HEK293 (cell line): ENCODE measurements around the gene EIF2A.

Experiments
- CTCF ChIA-PET: fragments of 350-600 bp; formaldehyde crosslinking; extraction: SDS; loops from one replicate; lab custom pipeline; 2021; ENCODE audit warnings: antibody characterized with exemption; lab: Yijun Ruan, JAX
- POLR2A ChIA-PET: fragments of 300-600 bp; formaldehyde crosslinking; extraction: SDS; loops from one replicate; lab custom pipeline; 2020; ENCODE audit warnings: antibody characterized with exemption, inconsistent platforms; lab: Yijun Ruan, JAX
- H3K27ac ChIP-seq: fragments of 200-500 bp; sonication (Bioruptor generic); 2 replicates; pipeline ENCODE4 v1.5.1; 2014; ENCODE audit warnings: low read depth, low read length, control low read depth, inconsistent platforms; ENCODE audit errors: extremely low read depth
- H3K36me3 ChIP-seq, 2 experiments: fragments of 200-500 bp in 1 of 2; sonication (Bioruptor generic) in 1 of 2; 1 replicate in 1 of 2; 2 replicates in 1 of 2; pipeline ENCODE4 v1.5.1; 2014 to 2017; ENCODE audit warnings: inconsistent platforms in 2 of 2, low read length in 2 of 2; ENCODE audit not compliant: control insufficient read depth in 2 of 2, insufficient read depth in 1 of 2
- H3K4me1 ChIP-seq: fragments of 200-500 bp; sonication (Bioruptor generic); 2 replicates; pipeline ENCODE4 v1.5.1; 2014; ENCODE audit warnings: mild to moderate bottlenecking, low read length, inconsistent platforms; ENCODE audit not compliant: control insufficient read depth, insufficient read depth
- H3K4me3 ChIP-seq: 2 replicates; pipeline ENCODE4 v1.5.1; 2011; ENCODE audit warnings: low read depth, mild to moderate bottlenecking, control low read depth, low read length, moderate library complexity
- H3K9me3 ChIP-seq: fragments of 200-500 bp; sonication (Bioruptor generic); 2 replicates; pipeline ENCODE4 v1.5.1; 2014; ENCODE audit warnings: low read depth, low read length, inconsistent platforms; ENCODE audit not compliant: control insufficient read depth, insufficient read depth
- BCL11B ChIP-seq: fragments of 450-650 bp; formaldehyde crosslinking; IDR thresholded peaks from 2 replicates; pipeline ENCODE4 v1.5.1; 2016; ENCODE audit warnings: low read depth, missing biosample characterization, missing genetic modification characterization
- FEZF1 ChIP-seq: fragments of 450-650 bp; formaldehyde crosslinking; IDR thresholded peaks from 2 replicates; pipeline ENCODE4 v1.5.1; 2016; ENCODE audit warnings: missing biosample characterization, missing genetic modification characterization
- PBX3 ChIP-seq: sonication (generic); formaldehyde crosslinking; IDR thresholded peaks from 2 replicates; pipeline ENCODE4 v1.8.1; 2022; ENCODE audit warnings: mild to moderate bottlenecking, moderate library complexity, missing genetic modification reagents
- PRDM2 ChIP-seq: fragments of 450-650 bp; formaldehyde crosslinking; IDR thresholded peaks from 2 replicates; pipeline ENCODE4 v1.5.1; 2016; ENCODE audit warnings: missing biosample characterization, missing genetic modification characterization, borderline replicate concordance
- SCRT1 ChIP-seq: fragments of 450-650 bp; formaldehyde crosslinking; IDR thresholded peaks from 2 replicates; pipeline ENCODE4 v1.5.1; 2016; ENCODE audit warnings: missing biosample characterization, missing genetic modification characterization, borderline replicate concordance
- SP3 ChIP-seq: fragments of 450-650 bp; formaldehyde crosslinking; IDR thresholded peaks from 2 replicates; pipeline ENCODE4 v1.5.1; 2016; ENCODE audit warnings: missing biosample characterization, missing genetic modification characterization
- ZBTB48 ChIP-seq: fragments of 450-650 bp; formaldehyde crosslinking; IDR thresholded peaks from 2 replicates; pipeline ENCODE4 v1.5.1; 2016; ENCODE audit warnings: missing biosample characterization, missing genetic modification characterization
- ZNF26 ChIP-seq: fragments of 450-650 bp; formaldehyde crosslinking; IDR thresholded peaks from 2 replicates; pipeline ENCODE4 v1.5.1; 2016; ENCODE audit warnings: missing biosample characterization, missing genetic modification characterization
- ZNF280C ChIP-seq: fragments of 450-650 bp; formaldehyde crosslinking; IDR thresholded peaks from 2 replicates; pipeline ENCODE4 v1.5.1; 2016; ENCODE audit warnings: missing biosample characterization, missing genetic modification characterization
- ZNF354C ChIP-seq: fragments of 450-650 bp; formaldehyde crosslinking; IDR thresholded peaks from 2 replicates; pipeline ENCODE4 v1.5.1; 2016; ENCODE audit warnings: missing biosample characterization, missing genetic modification characterization, low read depth, borderline replicate concordance
- ZNF600 ChIP-seq: fragments of 450-650 bp; formaldehyde crosslinking; IDR thresholded peaks from 2 replicates; pipeline ENCODE4 v1.5.1; 2016; ENCODE audit warnings: missing biosample characterization, missing genetic modification characterization
- ZNF645 ChIP-seq: fragments of 450-650 bp; formaldehyde crosslinking; IDR thresholded peaks from 2 replicates; pipeline ENCODE4; 2016; ENCODE audit warnings: missing biosample characterization, missing genetic modification characterization
- ZNF791 ChIP-seq: fragments of 450-650 bp; formaldehyde crosslinking; IDR thresholded peaks from 2 replicates; pipeline ENCODE4 v1.5.1; 2016; ENCODE audit warnings: missing biosample characterization, missing genetic modification characterization
- ZNF843 ChIP-seq: fragments of 450-650 bp; formaldehyde crosslinking; IDR thresholded peaks from 2 replicates; pipeline ENCODE4 v1.5.1; 2016; ENCODE audit warnings: missing biosample characterization, missing genetic modification characterization
- ZSCAN5A ChIP-seq: fragments of 450-650 bp; formaldehyde crosslinking; IDR thresholded peaks from 2 replicates; pipeline ENCODE4 v1.5.1; 2016; ENCODE audit warnings: missing biosample characterization, missing genetic modification characterization

Gene EIF2A

GRCh38 chr3:150543128-150543527, 3.5 kb upstream of the EIF2A start:
- peaks cover 0 to 35% of the 10 kb centered on the region in 2 experiments; a peak in 1 of 3 replicates for H3K36me3 ChIP-seq
- ChIA-PET POLR2A (no interaction called here), CTCF (interaction anchor here (0.6 to 1.6 kb wide), 4 partner anchors 15 to 638 kb away, joined by 3 read pairs; no protein-coding TSS in a partner anchor)
- H3K4me1 ChIP-seq = peaks cover 14% of the 10 kb centered on the region; the same call in 1 of the 2 replicates
- no peak overlapping the region for H3K27ac ChIP-seq
- H3K9me3 ChIP-seq = no peaks in the 10 kb centered on the region
- no peak overlapping the region for H3K4me3 ChIP-seq
- no peak for TF ChIP-seq PRDM2 (tag by site-specific recombination)
- TF ChIP-seq BCL11B (tag by site-specific recombination) = no peak
- TF ChIP-seq ZNF354C = no peak
- TF ChIP-seq FEZF1 (tag by site-specific recombination) = no peak
- no peak for TF ChIP-seq ZNF645
- no peak for TF ChIP-seq SP3 (tag by site-specific recombination)
- no peak for TF ChIP-seq ZNF280C (tag by site-specific recombination)
- no peak for TF ChIP-seq ZSCAN5A (tag by site-specific recombination)
- TF ChIP-seq ZNF791 = no peak

GRCh38 chr3:150543531-150543930, 3.1 kb upstream of the EIF2A start:
- ChIA-PET POLR2A (interaction anchor here (1.1 kb wide), 1 partner anchor 59 kb away, joined by 6 read pairs; the partner anchor contains the start of gene SELENOT), CTCF (interaction anchor here (0.7 to 1.6 kb wide), 2 partner anchors 15 to 391 kb away, joined by 3 read pairs; no protein-coding TSS in a partner anchor)
- H3K27ac ChIP-seq = no peak overlapping the region
- H3K9me3 ChIP-seq = no peaks in the 10 kb centered on the region
- no peak overlapping the region for H3K4me3 ChIP-seq
- peaks cover 14% of the 10 kb centered on the region; the same call in 1 of the 2 replicates for H3K4me1 ChIP-seq
- peaks cover 0 to 35% of the 10 kb centered on the region in 2 experiments; a peak in 1 of 3 replicates for H3K36me3 ChIP-seq
- TF ChIP-seq ZNF26 = no peak
- TF ChIP-seq ZNF600 = no peak
- no peak for TF ChIP-seq SCRT1 (tag by site-specific recombination)
- no peak for TF ChIP-seq ZNF843 (tag by site-specific recombination)
- TF ChIP-seq ZNF645 = no peak
- no peak for TF ChIP-seq ZBTB48 (tag by site-specific recombination)
- no peak for TF ChIP-seq PBX3
